ENCODE results near the gene CST9.

The CST9 gene

GRCh38 chr20:23554401-23554800, 51.3 kb downstream of the CST9 start:
- DNase-seq (ENCODE audit: low spot score) (no peak), FAIRE-seq (no peak)

All from RCC 7860 (cell line).